Erythroblast (primary cell): ENCODE results near the gene ISG15.
"Not testable (repeated sequence)": the region's sequence is repeated elsewhere in the genome, so short reads cannot be mapped to it uniquely, and the experiment has no call there.

ENCODE experiments used
- DNase-seq, 2 experiments: peaks; one replicate each; lab custom pipeline; 2025; lab: John Stamatoyannopoulos, UW
- GATA1 ChIP-seq: IDR thresholded peaks from 2 replicates; pipeline ENCODE4 v1.6.1; 2011; ENCODE audit warnings: low read depth, mild to moderate bottlenecking, control low read depth, low read length, moderate library complexity
- POLR2A ChIP-seq: IDR thresholded peaks from 2 replicates; pipeline ENCODE4 v1.6.1; 2011; ENCODE audit warnings: mild to moderate bottlenecking, low read length

ISG15 gene

GRCh38 chr1:1052003-1052840, 38.9 kb downstream of the ISG15 start:
- DNase-seq = no peak

GRCh38 chr1:1053022-1053421, 39.7 kb downstream of the ISG15 start:
- no peak for DNase-seq
- TF ChIP-seq GATA1 (no peak), POLR2A (no peak)

More at GRCh38 chr1:1052003-1052840, 38.9 kb downstream of the ISG15 start:
- no peak for TF ChIP-seq POLR2A
- no peak for TF ChIP-seq GATA1

- DNase-seq = no peak
- no peak for TF ChIP-seq POLR2A
- TF ChIP-seq GATA1 = no peak
These were observed 40.4 kb downstream of the ISG15 start for GRCh38 chr1:1053682-1054081.

GRCh38 chr1:1054099-1054700, 40.9 kb downstream of the ISG15 start:
- no peak for DNase-seq
- TF ChIP-seq POLR2A = no peak
- no peak for TF ChIP-seq GATA1

GRCh38 chr1:1054971-1055370, 41.7 kb downstream of the ISG15 start:
- TF ChIP-seq GATA1 = no peak
- TF ChIP-seq POLR2A = no peak
- no peak for DNase-seq

- TF ChIP-seq GATA1 (no peak), POLR2A (no peak)
These were observed 42.8 kb downstream of the ISG15 start for GRCh38 chr1:1055841-1056736.

GRCh38 chr1:1057769-1058087, 44.4 kb downstream of the ISG15 start:
- DNase-seq = not testable (repeated sequence)

More at GRCh38 chr1:1055841-1056736, 42.8 kb downstream of the ISG15 start:
- DNase-seq = no peak

- TF ChIP-seq POLR2A (no peak), GATA1 (no peak)
- no peak for DNase-seq
These were observed 45.0 kb downstream of the ISG15 start for GRCh38 chr1:1058088-1058905.

GRCh38 chr1:1058921-1059493, 45.7 kb downstream of the ISG15 start:
- DNase-seq = peak in 1 of 2 experiments; percentile 60
- TF ChIP-seq GATA1 (no peak), POLR2A (no peak)

GRCh38 chr1:1059494-1060280, 46.4 kb downstream of the ISG15 start:
- peak; percentile 79 to 82 for DNase-seq
- TF ChIP-seq GATA1 (no peak), POLR2A (no peak)

GRCh38 chr1:1060281-1061000, 47.1 kb downstream of the ISG15 start:
- DNase-seq = no peak
- no peak for TF ChIP-seq POLR2A
- no peak for TF ChIP-seq GATA1

GRCh38 chr1:1061682-1062345, 48.5 kb downstream of the ISG15 start:
- TF ChIP-seq GATA1 (no peak), POLR2A (no peak)
- DNase-seq = peak in 1 of 2 experiments; percentile 23
